NCI-H524 treated with DMSO at 0.1 percent for 48 hours (cell line): Measurements from ENCODE around the gene NOX4.
"Not testable (repeated sequence)": the region's sequence is repeated elsewhere in the genome, so short reads cannot be mapped to it uniquely, and the experiment has no call there.

Experiments used
- DNase-seq: peaks from one replicate; lab custom pipeline; 2025; lab: John Stamatoyannopoulos, UW

NOX4 gene

DNA sequence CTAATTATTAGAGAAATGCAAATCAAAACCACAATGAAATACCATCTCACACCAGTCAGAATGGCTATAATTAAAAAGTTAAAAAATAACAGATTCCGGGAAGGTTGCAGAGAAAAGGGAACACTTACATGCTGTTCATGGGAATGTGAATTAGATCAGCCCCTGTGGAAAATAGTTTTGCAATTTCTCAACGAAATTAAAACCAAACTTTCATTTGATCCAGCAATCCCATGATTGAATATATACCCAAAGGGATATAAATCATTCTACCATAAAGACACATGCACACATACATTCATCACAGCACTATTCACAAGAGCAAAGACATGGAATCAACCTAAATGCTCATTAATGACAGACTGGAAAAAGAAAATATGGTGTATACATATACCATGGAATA lies 32.5 kb downstream of the NOX4 start:
- DNase-seq, result no peak

DNA sequence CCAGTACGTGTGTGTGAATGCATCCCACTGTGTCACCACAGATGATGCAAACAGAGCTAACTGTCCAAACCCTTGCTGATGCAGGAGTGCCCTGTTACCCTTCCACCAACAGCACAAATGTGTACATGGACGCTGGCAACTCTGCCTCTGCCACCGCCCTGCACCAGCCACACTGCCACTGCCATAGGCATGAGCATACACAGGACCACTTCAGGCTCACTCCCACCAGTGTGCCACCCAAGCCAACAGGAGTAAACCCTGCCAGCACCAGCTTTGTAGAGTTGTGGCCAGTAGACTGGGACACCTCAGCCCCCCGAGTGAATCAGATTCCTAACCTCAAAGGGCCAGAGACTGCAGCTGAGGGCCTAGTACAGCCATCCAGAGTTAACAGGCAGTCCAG lies 34.0 kb downstream of the NOX4 start:
- no peak for DNase-seq

DNA sequence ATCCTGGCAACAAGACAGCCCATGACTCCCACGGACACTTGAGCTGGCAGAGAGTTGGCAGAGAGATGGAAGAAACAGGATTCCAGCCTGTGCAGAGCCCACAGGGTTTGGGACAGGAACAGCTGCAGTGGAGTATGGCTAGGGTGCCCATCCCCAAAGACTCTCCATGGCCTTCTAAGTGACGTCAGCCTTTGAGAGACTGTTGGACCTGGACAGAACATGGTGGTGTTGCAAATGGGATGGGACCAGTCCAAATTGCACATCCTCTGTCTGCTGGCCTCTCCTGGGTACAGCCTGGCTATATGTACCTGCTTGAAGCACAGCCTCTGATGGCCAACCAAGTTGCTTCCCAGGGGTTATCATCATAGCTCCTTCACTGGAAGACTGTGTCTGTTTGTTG lies 34.5 kb downstream of the NOX4 start:
- no peak for DNase-seq

DNA sequence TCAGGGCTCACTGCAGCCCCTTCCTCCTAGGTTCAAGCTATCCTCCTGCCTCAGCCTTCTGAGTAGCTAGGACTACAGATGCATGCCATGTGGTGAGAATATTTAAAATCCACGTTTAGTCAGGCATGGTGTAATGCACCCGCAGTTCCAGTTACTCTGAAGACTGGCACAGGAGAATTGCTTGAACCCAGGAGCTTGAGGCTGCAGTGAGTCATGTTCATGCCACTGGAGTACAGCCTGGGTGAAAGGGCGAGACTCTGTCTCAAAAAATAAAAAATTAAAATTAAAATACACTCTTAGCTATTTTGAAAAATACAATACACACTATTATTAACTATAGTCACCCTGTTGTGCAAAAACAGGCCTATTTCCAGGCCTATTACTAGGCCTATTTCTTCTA lies 38.4 kb downstream of the NOX4 start:
- DNase-seq, result no peak

DNA sequence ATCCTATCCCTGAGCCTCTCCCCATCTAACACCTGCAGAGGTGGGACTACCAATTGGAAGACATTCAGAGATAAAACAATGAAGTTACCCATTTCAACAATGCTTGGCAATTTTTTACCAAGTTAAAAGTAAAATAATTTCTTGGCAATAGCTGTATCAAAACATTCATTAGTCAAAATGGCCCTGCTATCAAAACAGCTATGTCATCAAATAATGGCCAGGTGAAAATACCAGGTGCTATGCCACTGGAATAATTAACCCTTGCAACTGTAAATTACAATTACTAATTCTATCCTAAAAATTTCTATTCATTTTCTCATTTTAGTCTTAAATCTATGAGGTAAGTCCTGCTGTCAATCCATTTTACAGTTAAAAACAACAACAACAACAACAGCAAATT lies 43.3 kb downstream of the NOX4 start:
- no peak for DNase-seq

DNA sequence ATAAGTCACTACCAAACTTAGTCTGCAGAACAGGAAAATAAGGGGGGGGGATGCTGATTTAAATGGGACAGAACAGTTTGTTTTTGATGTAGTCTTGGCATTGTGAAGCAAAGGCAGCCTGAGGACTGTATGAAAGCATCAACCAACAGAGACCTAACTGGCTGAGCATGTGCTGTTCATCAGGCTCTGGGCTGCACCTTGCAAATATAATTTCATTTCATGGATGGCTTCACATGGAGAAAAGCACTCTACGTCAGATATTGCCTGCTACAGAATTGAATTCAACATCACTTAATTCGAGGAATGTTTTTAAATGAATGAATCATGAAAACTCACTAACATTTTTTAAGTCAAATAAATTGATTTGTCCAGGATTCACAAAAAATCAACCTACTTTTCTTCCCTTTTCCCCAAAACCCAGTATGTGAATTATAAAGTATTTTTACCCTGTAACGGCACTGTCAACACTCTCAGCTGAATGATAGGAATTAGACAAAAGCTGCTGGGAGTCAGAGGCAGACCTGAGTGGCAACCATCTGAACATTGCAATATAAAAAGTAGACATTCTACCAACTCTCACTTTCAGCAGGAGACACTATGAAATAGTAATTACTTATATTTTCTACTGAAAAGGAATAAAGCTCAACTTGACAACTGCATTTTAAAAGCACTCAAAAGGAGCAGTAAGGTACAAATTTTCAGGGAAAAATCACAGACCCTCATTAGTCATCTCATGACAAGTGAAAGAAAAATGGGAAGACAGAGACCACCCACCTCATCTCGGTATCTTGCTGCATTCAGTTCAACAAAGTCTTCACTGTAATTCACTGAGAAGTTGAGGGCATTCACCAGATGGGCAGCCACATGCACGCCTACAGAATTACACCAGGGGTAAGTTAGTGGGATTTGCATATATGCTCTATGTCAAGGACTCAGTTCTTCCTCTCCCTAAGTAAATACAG lies 47.5 kb downstream of the NOX4 start:
- no peak for DNase-seq

DNA sequence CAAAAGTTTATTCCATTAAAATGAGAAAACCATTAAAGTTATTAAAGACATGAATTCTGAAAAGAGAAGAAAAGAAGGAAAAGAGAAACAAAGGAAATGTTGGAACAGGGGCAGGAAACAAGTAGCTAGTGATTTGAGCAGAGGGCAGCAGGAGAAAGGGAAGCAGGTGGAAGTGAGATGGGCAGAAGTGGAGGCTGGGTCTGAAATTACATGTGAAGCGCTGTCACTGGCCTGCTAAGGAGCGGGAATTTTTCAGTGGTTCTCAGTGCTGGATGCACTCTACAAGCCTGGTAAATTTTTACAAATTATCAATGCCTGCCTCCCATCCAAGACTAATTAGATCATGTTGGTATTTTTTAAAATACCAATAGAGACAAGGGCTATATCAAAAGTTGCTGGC lies 48.4 kb downstream of the NOX4 start:
- no peak for DNase-seq

DNA sequence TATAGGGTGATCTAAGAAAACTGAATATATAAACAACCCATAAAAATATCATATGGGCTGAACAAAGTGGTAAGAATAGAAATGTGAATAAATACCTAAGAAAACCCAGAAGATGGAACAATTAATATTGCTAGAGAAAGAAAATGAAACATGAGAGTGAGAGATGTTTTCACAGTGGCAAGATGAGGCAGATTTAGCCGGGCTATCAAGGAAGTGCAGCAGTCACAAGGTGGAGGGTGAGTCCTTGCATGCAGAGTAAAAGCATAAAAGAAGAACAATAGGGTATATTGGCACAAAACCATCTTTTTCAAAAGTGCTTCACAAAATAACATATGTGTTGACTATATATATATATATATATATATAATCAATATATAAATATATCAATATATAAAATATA lies 49.6 kb downstream of the NOX4 start:
- no peak for DNase-seq

DNA sequence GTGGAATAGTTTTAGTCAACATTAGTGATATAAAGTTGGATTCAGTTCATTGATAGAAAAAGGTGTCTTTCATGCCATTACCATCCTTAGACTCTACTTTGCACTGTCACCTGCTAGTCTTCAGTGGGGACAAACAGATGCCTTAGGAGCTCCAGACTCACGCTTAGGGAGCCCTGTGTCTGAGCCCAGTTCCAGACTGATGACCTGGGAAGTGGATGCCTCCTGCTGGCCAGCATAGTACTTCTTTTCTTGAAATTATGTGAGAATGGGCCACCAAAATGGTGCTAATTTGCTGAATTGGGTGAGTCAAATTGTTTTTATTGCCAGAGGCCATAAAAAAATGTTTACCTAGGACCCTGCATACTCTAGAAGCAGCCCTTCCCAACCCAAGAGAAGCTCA lies 53.9 kb downstream of the NOX4 start:
- no peak for DNase-seq

DNA sequence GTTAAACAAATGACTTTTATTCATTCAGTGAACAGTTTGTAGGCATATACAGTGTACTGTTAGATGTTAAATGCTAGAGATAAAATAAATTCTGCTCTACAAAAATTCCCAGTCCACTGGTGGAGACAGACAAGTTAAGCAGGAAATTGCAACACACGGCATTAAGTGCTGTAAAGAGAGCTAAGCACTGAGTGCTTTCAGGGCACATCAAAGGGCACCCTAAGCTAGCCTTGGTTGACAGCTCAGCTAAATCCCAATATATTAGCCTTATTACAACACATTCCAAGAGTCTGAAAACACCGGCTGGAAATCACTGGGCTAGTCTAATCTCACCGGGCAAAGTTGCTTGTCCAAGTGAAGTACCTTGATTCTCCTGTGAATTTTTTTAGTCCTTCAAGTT lies 55.1 kb downstream of the NOX4 start:
- DNase-seq, result no peak

DNA sequence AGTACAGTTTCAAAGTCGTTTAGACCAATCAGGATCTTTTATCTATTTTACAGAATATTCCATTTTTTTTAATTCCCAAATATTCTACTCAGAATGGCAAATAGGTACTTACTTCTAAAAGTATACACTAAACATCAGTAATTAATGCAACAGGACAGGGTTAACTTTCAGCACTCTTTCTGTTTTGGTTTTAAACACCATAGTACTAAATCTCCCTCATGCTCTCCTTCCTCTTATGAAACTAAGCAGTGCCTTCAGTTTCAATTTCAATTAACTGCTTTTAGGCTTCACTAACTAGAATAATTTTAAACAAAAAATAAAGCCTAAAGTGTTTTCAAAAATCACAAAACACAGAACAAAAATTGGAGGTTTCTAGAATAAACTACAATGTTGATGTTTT lies 57.9 kb downstream of the NOX4 start:
- DNase-seq, result no peak

DNA sequence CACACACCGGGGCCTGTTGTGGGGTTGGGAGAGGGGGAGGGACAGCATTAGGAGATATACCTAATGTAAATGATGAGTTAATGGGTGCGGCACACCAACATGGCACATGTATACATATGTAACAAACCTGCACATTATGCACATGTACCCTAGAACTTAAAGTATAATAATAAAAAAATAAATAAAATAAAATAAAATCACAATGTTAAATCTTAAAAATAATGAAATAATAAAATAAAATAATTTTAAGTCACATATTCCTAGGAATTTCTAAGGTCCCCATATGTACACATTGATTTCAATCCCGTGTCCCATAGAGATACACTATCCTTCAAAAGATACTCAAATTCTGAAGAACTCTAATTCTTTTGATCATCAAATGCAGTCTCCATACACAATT lies 59.0 kb downstream of the NOX4 start:
- DNase-seq, result not testable (repeated sequence)

DNA sequence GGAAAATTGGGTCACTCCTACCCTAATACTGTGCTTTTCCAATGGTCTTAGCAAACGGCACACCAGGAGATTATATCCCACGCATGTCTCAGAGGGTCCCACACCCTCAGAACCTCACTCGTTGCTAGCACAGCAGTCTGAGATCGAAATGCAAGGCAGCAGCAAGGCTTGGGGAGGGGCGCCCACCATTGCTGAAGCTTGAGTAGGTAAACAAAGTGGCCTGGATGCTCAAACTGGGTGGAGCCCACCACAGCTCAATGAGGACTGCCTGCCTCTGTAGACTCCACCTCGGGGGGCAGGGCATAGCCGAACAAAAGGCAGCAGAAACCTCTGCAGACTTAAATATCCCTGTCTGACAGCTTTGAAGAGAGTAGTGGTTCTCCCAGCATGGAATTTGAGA lies 64.7 kb downstream of the NOX4 start:
- not testable (repeated sequence) for DNase-seq

DNA sequence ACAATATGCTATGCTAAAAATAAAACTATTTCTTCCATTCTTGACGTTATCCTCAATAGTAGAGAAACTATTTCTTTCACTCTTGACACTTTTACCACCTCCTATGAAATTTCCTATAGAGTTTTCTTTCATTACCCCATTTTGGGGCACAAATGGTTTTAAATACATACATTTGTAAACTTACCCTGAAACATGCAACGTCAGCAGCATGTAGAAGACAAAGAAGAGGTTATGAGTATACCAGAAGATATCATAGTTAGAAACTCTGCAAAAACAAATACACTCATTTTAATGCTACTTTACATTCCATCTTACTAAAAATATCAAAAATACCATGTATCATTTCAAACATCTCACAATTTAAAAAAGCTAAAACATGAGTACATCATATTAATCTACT lies 69.5 kb downstream of the NOX4 start:
- DNase-seq, result no peak

DNA sequence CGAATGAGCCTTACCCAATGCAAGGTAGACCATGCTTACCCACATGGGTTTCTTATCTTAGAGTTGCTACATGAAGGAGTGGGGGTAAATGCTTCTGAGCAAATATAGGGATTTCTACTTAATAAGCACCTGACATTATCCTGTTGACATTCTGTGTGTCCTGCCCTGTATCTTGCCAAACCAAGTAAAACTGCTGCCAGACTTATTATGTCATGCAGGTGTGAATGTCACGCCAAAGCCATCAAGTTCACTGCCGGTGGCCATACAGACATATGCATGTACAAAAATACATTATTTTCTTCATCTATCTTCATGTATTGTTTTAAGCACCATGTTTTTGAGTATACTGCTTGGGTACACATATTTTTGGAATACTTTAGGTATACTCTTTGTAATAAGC lies 70.2 kb downstream of the NOX4 start:
- DNase-seq, result no peak

DNA sequence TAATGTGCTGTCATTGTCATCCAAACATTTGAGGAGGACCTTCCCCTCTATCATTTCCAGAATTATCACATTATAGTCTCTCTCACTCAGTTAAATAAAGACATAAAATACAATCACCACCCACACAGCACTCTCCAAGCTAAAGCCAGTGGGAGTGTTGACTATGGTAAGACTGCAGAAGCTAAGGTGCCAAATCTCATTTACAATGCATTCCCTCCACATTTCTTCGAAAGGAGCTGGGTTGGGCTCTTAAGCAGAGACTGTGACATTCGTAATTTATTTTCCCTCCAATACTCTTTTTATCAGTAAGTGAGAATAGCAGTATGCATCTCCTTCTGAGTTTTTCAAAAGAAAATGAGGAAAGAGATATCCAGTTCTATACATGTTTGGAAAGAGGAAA lies 74.2 kb downstream of the NOX4 start:
- DNase-seq, result no peak

DNA sequence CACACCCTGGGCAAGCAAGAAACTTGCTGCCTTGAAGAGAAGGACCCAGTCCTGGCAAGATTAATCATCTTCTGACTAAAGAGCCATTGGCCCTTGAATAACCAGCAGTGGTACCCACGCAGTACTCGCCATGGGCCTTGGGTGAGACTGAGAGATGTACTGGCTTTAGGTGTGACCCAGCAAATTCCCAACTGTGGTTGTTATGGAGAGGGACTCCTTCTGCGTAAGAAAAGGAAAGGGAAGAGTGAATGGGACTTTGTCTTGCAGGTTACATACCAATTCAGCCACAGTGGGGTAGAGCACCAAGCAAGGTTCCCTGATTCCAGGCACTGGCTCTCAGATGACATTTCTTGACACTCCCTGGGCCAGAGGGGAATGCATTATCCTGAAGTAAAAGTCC lies 80.1 kb downstream of the NOX4 start:
- not testable (repeated sequence) for DNase-seq

DNA sequence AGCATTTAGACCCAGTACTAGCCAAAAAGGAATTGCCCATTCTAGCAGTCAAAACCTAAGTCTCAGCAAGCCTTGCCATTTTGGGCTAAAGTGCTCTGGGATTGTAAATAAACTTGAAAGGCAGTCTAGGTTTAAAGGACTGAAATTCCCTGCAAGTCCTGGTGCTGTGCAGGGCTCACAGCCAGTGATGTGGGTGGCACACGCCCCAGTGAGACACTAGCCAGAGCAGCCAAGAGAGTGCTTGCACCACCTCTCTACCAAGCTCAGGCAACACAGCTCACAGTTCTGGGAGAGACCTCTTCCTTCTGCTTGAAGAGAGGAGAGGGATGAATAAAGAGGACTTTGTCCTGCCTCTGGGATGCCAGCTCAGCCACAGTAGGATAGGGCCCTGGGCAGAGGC lies 80.5 kb downstream of the NOX4 start:
- not testable (repeated sequence) for DNase-seq

DNA sequence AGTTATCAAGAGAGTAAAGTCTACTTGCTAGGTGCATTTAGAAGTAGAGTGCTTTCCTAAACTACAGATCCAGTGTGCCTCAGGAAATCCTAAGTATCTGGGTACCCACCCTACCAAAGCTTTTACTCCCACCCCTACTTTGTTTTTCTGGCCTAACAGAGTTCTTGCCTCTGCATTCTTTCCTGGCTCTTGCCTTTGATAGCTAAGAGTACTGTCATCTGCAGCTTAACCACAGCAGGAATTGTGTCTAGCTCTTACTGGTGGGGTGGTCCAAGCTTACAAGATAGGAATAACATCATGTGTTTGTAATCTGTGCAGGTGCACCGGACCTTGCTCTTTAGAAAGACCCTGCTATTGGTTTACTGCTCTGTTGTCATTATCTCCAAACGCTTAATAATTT lies 82.7 kb downstream of the NOX4 start:
- DNase-seq, result not testable (repeated sequence)

DNA sequence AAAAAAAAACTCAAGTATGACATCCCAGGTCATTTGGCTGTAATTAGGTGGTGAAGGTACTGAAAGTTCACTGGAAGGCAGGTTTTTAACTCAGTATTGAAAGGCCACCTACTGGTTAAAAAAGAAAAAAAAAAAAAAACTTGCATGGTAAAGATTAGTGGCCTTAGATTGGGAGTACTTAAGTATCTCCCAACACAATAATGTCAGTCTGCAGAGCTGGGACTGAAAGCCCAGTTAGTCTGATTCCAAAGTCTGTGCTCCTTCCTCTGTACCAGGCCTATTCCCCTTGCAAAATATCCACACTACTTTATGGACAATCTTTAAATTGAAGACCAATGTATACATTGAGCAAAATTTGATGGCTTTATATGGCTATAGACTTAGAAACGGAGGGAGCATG lies 85.5 kb downstream of the NOX4 start:
- peak; percentile 6 for DNase-seq

DNA sequence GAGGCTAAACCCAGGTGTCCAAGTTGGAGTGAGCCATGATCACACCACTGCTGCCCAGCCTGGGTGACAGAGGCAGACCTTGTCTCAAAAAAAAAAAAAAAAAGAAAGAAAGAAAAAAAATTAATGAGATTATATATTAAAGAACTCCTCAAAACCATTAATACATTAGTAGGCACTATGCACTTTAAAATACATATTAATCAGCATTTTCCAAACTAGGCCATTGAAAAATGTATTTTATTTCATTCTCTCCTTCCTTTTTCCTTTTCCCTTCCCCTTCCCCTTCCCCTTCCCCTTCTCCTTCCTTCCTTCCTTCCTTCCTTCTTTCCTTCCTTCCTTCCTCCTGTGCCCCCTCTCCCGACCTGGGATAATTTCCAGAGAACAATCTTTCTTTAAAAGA lies 99.5 kb downstream of the NOX4 start:
- DNase-seq, result not testable (repeated sequence)

DNA sequence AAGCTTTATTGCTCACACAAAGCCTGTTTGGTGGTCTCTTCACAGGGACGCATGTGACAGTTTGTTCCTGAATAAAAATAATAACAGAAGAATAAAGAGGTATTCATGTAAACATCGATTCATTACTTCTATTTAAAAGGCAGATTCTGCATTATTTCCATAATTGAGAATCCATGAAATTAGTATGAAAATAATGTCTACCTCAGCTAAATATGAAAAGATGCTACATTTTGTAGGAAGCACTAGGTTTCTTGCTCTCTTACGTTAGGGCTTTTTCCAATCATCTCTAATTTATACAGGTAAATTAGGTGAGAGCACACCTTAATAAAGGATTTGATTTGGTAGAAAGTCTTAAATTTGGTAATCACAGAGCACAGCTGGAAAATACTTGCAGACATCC lies 103.7 kb downstream of the NOX4 start:
- not testable (repeated sequence) for DNase-seq

DNA sequence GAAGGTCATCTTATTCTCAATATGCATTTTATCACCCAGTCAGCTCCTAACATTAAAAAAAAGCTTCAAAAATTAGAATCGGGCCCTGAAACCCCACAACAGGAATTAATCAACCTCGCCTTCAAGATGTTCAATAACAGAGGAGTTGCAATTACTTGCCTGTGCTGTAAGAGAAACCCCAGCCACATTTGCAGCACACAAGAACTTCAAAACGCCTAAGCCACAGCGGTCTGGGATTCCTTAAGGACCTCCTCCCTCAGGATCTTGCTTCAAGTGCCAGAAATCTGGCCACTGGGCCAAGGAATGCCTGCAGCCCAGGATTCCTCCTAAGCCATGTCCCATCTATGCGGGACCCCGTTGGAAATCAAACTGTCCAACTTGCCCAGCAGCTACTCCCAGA lies 108.2 kb downstream of the NOX4 start:
- not testable (repeated sequence) for DNase-seq

DNA sequence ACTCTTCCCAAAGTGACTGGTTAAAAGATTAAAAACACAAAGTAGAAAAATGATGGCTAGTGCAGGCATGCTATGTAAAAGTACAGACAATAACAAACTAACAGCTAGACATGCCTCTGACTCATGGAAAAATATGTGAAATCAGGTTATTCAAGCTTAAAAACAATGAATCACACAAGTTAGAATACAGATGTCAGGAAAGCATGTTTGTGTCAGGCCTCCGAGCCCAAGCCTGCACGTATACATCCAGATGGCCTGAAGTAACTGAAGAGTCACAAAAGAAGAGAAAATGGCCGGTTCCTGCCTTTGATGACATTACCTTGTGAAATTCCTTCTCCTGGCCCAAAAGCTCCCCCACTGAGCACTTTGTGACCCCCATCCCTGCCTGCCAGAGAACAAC lies 110.1 kb downstream of the NOX4 start:
- DNase-seq, result no peak
